ENCODE results near the gene HEY2.

Gene HEY2

DNA sequence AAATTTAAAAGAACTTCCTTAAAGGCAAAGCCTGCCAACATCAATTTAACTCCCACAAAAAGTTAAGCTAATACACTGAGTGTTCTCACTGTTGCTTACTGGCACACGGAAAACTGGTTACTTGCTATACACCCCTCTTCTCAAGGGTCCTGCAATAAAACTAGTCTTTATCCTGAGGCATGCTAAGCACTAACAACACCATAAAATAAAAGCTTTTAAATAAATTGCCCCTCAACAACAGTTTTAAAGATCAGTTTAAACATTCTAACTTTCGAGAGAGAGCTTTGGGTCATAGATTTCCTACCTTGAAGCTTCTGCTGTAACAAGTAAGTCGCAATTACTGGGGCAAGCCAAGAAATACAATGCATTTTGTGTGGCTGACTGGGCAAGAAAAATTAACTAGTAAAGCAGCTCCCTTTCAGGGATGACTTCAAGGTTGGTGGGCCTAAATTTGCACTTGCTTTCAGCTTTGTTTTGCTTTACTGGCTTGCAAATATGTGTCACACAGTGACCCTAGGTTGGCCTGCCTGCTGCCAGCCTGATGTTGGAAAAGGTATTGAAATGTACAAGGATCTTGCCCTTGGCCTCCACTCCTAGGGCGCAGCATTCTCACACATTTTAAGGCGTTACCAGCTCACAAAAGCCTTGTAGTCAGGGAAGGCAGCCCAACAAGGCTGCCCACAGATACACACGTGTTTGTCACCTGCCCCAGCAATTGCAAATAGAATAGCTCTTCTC is 4.0 kb upstream of the HEY2 start:
- no peak for DNase-seq

DNA sequence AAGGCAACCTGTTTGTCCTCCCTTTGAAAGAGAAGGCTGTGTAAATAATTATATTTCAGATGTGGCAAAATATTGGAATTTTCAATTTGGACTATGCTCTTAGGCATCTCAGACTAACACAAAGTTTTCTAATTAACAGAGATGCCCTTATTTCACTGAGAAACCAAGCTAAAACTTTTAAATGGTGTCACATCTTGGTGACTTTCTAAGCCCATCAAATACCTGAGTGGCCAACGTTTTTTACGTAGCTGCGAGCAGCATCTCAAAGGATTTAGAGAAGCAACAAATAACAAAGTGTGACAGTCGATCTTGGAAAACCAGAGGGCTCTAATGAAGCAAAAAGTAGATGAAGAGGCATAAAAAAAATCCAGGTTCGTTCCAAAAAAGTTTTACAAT is 3.4 kb upstream of the HEY2 start:
- no peak for DNase-seq

DNA sequence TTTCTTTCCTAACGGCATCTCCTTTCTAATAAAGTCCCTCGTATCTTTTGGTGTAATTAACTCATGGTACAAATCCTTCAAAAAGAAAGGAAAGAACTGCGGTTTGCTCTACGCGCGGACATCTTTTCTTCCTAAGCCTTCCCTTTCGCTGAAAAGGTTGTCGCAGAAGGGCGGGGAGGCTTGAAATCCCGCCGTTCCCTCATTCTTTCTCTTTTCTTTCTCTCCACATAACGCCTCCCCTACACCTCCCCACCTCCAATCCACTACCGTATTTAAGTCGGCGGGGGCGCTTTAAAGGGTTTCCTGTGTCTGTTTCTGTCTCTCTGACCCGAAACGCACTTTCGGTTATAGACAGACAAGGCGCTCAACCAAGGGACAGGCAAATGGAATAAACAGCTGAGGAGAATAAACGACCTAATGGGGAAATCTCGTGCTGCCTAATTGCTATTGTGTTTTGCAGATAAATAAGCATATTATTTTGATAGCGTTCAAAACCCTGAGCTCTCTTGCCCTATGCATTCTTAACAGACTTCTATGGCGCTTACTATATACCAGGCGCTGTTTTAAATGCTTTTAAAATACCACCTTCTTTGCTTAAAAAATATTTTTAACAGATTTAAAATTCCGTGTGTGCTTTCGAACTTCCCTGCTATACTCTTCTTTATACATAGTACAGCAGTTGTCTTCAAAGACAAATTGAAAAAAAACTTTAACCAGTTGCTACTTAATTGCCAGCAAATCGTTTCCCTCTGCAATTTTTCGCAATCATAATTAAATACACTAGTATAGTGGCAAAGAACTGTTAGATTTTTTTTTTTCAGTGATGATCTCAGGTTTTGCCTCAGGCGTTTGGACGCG is 2.5 kb upstream of the HEY2 start:
- no peak for DNase-seq

DNA sequence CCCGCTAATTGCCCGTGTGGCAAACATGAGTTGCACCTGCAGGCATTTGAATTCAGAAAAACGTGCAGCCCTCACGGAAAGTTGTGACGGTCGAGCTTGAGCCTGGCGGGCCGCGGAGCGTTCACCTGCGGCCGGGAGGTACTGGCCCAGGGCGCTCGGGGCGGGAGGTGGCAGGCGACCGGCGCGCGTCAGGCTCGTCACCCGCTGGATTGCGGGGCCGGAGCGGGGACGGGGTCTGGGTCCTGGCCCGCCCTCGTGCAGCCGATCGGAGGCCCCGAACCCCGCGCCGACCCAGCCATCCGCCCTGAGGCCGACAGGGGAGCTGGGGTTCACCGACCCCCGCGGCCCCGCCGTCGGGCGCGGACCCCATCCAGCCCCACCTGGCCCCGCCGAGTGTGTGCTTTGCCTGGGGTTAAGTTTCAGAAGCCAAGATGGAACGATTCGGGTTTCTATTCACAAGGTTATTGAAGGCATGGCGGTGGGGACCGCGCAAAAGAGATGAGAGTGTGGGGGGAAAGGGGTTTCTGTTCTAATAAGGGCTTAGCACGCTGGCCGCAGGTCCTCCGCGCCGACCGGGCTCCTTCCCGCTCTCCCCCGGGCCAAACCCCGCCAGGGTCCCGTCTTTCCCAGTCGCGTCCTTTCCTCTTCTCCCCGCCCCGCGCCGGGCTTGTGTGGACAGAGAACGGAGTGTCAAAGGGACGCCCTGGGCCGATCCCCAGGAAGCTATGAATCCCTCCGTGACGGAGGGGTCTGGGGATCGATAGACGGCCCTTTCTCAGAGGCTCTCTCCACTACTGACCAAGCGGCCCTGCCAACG is 1.6 kb upstream of the HEY2 start:
- no peak for DNase-seq

DNA sequence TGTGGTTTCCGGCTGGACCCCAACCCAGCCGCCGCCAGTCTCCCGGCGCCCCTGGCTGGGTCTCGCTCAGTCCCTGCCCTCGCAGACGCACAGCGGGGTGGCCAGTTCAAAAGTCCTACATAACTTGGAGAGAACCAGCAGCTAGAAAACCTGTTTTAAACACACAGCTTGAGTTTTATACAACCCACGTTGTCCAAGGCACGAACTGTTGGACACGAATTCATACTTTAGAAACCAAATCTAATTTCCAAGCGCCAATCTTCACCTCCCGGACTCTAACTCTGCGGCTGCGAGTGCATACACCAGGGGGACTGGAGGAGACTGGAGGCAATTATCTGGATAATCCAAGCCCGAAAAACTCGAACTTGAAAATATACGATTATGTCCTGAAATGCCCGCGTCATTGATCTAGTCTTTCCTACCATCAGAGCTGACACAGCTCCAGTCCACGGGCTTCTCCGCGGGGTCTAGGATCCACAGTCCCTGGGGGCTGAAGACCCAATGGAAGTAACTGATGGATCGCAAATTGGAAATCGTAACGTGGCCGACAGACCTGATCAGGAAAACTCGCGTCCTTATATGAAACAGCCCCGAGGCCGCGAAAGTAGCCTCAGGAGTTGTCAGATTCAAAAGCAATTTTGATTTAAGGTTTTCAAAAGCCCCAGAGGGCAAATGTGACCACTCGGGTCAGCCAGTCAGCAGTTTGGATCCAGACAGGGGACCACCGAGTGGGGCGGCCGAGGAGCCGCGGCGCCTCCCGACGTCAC is 843 bp upstream of the HEY2 start:
- no peak for DNase-seq

DNA sequence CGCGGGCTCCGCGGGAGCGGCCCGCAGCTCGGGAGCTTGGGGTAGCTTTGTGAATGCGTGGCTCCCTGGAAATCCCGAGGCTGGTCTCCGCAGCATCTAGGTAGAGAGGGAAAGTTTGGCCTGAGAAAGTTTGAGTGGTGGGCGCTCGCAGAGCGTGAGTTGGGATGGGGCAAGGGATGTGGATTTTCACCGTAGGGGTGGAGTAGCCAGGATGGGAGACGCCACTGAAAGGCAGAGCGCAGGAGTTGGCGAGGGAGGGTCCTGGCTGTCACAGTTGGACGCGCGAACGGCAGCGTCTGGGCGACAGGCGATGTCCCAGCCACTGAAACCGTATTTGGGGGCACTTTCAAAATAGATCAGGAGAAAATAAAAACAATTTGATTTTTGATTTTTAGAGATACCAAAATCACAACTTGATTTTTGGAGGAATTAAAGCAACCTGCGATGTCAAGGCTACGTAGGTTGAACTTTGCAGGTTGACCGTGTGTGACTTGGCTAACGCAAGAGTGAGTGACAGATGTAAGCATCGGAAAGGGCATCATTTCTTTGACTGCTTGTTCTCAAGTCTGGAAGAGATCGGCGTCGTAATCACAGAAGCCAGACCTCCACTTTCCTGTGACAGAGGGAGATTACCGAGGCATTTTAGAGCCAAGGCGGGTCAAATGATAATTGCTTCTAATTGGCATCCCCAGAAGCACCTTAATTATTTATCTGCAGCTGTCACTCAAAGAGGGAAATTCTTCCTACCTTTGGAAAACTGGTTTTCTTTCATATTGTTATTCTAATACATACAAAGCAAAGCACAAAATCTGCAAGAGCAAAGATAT is 646 bp downstream of the HEY2 start:
- peak; percentile 53 to 59 for DNase-seq

DNA sequence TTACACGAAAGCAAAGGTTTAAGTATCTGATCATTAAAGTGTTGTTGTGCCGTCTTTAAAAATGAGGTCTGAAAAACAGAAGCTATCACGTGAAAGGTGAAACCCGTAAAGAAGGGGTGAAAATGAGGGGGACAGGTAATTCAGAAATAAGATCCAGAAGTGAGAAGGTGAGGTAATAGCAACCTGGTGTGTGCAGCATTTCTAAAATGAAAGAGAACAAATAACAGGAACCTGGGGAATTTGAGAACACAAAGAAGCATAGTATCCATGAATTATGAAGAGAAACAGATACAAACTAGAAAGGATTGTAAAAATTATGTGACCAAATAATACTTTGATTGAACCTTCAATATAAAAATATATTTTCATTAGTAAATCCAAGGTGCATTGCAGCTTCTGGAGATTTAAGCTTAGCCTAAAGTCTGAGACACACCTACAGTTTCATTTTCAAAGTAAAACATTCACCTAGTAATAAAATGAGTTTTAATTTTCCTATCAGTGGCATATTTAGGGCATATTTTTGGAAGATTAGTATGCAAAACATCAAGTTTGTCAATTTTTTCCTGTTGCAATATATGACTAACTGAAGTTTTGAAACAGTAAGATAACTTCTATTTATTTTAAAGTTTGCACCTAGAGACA is 1.4 kb downstream of the HEY2 start:
- DNase-seq = no peak

DNA sequence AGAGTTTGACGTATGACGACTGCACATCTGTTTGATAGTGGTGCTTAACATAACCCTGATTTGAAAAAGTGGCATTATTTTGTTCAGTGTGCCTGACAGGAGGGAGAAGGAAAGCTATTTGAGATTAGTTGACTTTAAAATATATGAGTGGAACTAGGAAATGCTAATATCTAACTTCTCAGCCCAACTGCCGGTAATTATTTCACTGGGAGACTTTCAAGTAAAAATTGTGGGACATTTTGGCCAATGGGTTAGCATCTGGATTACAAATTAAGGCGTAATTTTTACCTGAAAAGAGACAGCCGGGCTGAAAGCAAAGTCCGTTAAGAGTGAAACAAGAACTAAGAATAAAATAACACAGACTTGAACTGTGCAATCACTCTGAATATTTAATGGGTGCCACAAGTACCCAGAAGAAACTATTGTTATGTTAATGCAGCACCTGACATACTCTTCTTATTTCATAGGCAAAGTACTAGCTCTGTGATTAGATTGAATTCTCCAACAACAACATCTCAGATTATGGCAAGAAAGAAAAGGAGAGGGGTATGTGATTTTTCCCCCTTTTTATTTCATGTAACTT is 2.0 kb downstream of the HEY2 start:
- no peak for DNase-seq

DNA sequence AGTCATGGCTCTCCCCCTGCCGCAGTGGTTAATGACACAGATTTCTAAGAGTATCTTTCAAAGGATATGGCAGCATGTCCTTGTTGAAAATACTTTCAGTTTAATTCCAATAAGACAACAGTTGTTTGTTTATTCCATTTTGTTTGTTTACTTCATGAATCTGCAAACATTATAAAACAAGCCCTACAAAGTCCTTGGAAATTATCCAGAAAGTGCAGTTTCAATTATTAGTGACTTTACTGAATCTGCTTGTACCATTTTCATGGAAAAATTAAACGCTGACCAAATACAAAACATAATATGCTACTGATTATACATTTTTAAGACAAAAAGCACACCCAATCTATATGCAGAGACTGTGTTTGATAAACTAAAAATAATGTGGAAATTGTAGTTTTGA is 3.3 kb downstream of the HEY2 start:
- DNase-seq = no peak

DNA sequence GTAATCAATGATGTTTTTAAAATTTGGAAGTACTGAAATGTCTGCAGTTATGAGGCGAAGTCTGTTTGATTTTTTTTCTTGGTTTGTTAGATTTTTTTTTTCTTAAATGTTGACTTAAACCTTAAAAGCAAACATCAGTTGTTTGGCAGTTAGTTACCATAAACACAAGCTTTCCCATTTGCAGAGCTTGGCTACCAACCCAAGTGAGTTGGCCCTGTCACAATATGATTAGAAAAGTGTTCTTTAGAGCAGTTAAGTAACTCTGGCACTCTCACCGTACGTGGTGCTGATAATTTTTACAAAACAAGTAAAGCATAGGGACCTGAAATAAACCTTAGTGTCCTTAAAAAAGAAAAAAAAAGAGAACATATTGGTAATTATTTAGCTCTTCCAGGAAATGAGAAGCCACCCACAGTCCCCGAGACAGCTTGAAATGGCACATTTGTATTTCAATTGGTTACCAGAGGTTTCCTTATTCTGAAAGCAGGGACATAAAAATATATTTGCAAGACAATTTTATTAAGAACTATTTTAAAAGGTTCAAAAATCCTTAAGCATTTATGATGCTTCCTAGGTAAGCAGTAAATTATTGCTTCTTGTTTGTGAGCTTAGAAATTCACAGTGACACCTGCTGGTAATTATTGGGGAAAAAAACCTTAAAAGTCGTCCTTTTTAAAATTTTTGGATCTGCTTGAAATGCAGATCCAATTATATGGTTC is 3.9 kb downstream of the HEY2 start:
- DNase-seq = no peak

DNA sequence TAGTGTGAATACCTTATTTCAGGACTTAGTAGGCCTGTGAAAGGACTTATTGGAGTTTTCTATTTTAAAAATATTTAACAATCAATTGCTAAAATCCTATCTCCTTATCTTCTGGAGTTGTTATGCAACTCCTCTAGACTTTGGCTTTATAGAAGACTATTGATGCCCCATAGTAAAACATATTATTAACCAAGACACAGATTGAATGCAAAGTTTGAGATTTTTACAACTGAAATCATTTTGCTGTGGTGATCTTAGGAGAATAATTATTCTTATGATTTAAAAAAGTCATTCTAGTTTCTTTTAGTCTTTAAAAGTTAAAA is 4.5 kb downstream of the HEY2 start:
- no peak for DNase-seq

DNA sequence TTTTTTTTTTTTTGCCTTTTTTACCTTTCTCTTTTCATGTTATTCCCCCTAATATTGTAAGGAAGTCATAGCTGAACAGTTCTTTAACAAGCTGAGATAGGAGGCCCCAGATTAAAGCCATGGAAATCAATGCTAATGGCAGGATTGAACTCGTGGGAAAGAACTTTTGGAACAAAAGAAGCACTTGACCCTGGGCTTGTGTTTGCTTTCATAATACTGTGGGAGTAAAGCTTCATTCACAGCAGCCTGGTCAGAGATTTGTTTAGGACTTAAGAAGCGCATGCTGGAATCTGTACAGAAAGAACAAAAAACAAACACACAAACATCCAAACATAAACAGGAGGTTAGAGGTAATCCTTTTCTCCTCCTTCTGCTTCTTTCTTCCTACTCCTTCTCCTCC is 5.1 kb downstream of the HEY2 start:
- no peak for DNase-seq

DNA sequence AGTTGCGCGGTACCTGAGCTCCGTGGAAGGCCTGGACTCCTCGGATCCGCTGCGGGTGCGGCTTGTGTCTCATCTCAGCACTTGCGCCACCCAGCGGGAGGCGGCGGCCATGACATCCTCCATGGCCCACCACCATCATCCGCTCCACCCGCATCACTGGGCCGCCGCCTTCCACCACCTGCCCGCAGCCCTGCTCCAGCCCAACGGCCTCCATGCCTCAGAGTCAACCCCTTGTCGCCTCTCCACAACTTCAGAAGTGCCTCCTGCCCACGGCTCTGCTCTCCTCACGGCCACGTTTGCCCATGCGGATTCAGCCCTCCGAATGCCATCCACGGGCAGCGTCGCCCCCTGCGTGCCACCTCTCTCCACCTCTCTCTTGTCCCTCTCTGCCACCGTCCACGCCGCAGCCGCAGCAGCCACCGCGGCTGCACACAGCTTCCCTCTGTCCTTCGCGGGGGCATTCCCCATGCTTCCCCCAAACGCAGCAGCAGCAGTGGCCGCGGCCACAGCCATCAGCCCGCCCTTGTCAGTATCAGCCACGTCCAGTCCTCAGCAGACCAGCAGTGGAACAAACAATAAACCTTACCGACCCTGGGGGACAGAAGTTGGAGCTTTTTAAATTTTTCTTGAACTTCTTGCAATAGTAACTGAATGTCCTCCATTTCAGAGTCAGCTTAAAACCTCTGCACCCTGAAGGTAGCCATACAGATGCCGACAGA is 9.9 kb downstream of the HEY2 start:
- no peak for DNase-seq

DNA sequence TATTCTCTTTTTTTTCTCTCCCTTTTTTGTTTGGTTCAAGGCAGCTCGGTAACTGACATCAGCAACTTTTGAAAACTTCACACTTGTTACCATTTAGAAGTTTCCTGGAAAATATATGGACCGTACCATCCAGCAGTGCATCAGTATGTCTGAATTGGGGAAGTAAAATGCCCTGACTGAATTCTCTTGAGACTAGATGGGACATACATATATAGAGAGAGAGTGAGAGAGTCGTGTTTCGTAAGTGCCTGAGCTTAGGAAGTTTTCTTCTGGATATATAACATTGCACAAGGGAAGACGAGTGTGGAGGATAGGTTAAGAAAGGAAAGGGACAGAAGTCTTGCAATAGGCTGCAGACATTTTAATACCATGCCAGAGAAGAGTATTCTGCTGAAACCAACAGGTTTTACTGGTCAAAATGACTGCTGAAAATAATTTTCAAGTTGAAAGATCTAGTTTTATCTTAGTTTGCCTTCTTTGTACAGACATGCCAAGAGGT is 10.6 kb downstream of the HEY2 start:
- no peak for DNase-seq

DNA sequence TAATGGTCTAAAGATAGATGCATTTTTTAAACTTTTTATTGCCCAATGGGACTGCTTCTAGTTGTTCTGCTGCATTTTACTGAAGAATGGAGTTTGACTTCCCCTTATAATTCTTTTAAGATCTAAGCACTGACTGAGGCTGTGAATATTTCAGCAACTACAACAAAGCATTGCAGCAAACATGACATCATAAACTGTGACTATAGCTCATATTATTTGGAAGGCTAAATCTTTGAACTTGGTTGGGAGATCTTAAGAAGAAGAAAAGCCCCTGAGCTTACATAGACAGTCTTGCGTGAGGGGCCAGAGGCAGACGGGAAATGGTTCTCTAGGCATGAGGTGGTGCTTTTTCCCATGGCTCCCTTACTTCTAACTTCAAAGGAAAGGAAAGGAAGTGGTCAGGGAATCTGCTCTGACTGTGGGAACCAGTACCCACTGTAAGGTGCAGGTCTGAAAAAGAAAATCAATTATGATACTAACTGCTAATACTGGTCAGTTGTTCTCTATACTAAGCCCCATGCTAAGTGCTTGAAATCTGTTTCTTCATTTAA is 14.8 kb downstream of the HEY2 start:
- DNase-seq = no peak

DNA sequence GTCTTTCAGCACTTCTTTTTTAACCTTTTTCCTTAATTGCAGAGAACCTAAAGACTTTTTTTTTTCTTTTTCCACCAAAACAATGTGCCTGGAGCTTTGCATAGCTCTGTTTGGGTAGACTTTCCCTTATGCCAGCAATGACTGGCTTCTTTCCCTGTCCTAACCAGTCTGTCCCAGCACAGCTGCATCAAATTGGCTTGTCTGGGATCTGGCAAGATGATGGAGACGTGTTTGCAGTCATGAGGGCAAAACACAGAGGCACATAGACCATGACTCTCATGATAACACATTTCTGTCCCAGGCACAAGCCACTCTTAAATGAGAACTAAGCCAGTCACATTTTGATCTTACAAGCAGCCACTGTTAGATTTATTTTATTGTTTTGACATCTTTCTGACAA is 16.5 kb downstream of the HEY2 start:
- DNase-seq = no peak

DNA sequence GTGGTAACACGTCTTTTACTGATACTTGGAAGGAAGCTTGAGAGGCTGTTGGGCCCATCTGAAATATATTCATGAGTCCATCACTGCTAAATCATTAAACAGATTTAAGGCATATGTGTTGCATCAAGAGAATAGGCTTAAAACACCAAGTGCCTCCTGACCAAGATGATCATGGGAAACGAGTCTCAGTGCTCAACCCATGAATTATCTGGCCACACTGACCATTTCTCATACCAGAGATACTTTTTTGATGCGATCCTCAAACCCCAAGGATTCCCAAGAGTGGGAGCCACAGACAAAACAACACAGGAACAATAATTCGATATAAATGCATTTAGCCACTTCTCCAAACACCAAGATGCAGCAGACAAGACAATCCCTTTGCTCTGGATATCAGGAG is 17.2 kb downstream of the HEY2 start:
- no peak for DNase-seq

DNA sequence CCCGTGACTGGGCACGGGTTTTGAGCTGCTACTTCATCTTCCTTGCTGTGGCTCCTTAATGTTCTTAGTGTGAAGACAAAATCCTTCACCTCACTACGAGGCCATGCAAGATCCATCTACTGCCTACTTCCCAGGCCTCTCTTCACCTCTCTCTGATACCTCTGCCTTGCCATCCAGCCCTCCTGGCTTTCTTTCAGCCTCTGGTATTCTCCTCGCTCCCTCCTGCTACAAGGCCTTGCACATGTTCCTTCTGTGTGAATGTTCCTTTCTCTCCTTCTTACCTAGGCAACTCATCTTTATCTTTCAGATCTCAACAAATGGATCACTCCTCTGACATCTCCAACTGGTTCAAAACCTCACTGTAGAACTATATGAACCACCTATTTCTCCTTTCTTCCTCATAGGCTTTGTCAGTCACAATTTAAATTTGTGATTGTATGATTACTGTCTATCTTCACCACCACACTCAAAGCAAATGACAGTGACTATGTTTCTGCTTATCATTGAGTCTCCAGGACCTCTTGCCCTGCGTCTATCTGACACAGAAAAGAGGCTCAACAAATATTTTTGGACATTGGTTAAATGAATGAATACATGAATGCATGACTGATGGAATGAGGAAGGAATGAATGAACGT is 19.8 kb downstream of the HEY2 start:
- no peak for DNase-seq
